Caco-2 (cell line): ENCODE results near the gene XPR1. TPM values are rescaled to one million over a fixed set of nuclear protein-coding genes. Genes with fewer than 3 reads are reported as not detected.

Source experiments
- BruUV-seq: library from RNA; stranded (reverse); fragments of 400-500 nt; replicated peaks from 2 replicates; lab custom pipeline; 2021; lab: Mats Ljungman, UMichigan
- CTCF ChIA-PET: fragments of 300-600 bp; sonication (Branson Sonifier 250); formaldehyde crosslinking; loops from one replicate; lab custom pipeline; 2022; ENCODE audit warnings: antibody characterized with exemption; lab: Charles Lee
- POLR2A ChIA-PET: fragments of 300-600 bp; sonication (Branson Sonifier 250); formaldehyde crosslinking; loops from one replicate; lab custom pipeline; 2022; ENCODE audit warnings: antibody characterized with exemption; lab: Charles Lee
- DNase-seq, 2 experiments: peaks; one replicate each; pipeline versions ENCODE4 v3.0.0 to v3.0.0-alpha.2; 2020 to 2022
- H3K27me3 ChIP-seq: replicated peaks from 2 replicates; pipeline ENCODE4 v1.6.0; 2011; ENCODE audit warnings: low read length; ENCODE audit not compliant: control insufficient read depth, insufficient read depth
- H3K36me3 ChIP-seq: 2 replicates; pipeline ENCODE4 v1.5.1; 2011; ENCODE audit warnings: low read length; ENCODE audit not compliant: control insufficient read depth, insufficient read depth
- H3K4me1 ChIP-seq: fragments of 250-450 bp; sonication (Bioruptor Pico); 2 replicates; pipeline ENCODE4 v1.5.1; 2020; ENCODE audit warnings: mild to moderate bottlenecking
- H3K4me3 ChIP-seq: 2 replicates; pipeline ENCODE4 v1.5.1; 2011; ENCODE audit warnings: low read depth, mild to moderate bottlenecking, control low read depth, low read length
- H3K9me3 ChIP-seq: fragments of 250-450 bp; sonication (Bioruptor Pico); 2 replicates; pipeline ENCODE4 v1.5.1; 2020; ENCODE audit warnings: mild to moderate bottlenecking, moderate library complexity
- H3K27ac Mint-ChIP-seq: one replicate; pipeline ENCODE4 v1.8.0; 2022; ENCODE audit warnings: mixed read lengths; ENCODE audit not compliant: unreplicated experiment
- H3K27me3 Mint-ChIP-seq: one replicate; pipeline ENCODE4 v1.8.0; 2022; ENCODE audit warnings: mixed read lengths; ENCODE audit not compliant: insufficient read depth, unreplicated experiment
- H3K36me3 Mint-ChIP-seq: one replicate; pipeline ENCODE4 v1.8.0; 2022; ENCODE audit warnings: mild to moderate bottlenecking, mixed read lengths; ENCODE audit not compliant: insufficient read depth, unreplicated experiment
- H3K4me1 Mint-ChIP-seq: one replicate; pipeline ENCODE4 v1.8.0; 2022; ENCODE audit warnings: low read depth, mixed read lengths; ENCODE audit not compliant: unreplicated experiment
- H3K4me3 Mint-ChIP-seq: one replicate; pipeline ENCODE4 v1.8.0; 2022; ENCODE audit warnings: mild to moderate bottlenecking, moderate library complexity, mixed read lengths; ENCODE audit not compliant: unreplicated experiment
- H3K9me3 Mint-ChIP-seq: one replicate; pipeline ENCODE4 v1.8.0; 2022; ENCODE audit warnings: mixed read lengths; ENCODE audit not compliant: unreplicated experiment
- CTCF ChIP-seq, 2 experiments: fragments of 200-600 bp in 1 of 2; IDR thresholded peaks; 1 replicate in 1 of 2; 2 replicates in 1 of 2; pipeline versions ENCODE4 v1.5.1 to v1.8.0; 2011 to 2022; ENCODE audit warnings: antibody characterized with exemption in 1 of 2, control low read depth in 1 of 2, inconsistent platforms in 1 of 2, low read depth in 1 of 2, low read length in 1 of 2, mild to moderate bottlenecking in 1 of 2, moderate library complexity in 1 of 2; ENCODE audit not compliant: insufficient read depth in 1 of 2, severe bottlenecking in 1 of 2, unreplicated experiment in 1 of 2
- intact Hi-C: fragments of 100-400 bp; cut with micrococcal nuclease; formaldehyde crosslinking; loops from one replicate; pipeline ENCODE4 v1.10.0; 2022; ENCODE audit not compliant: unreplicated experiment
- total RNA-seq: library from RNA; stranded (reverse); gene quantifications from 2 replicates; pipeline ENCODE4 v1.2.3, GENCODE V29; 2022

Gene XPR1
- total RNA-seq, 1 experiment from 2014 or later, result 34.4 TPM

DNA sequence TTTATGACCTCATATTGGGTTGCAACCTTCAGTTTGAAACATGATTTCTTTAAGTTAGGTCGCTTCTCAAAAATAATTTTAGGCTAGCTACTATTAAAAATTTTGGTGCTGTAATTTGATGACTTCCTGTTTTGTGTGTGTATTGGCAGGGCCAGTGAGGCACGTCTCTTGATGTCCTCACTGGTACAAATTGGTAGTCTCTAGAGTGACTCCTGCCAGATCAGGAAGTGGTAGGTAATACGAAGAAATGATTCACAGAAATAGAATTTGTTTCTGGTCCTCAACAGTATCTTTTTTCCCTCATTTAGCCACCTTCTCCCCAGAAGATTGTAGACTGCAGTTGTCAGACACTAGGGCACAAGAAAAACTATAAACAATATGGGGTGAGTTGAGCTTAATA is 160.0 kb downstream of the XPR1 start:
- BruUV-seq, result no TSS peak
- H3K4me3 ChIP-seq, result no peak overlapping the region
- no peak for DNase-seq
- ChIA-PET POLR2A (no interaction called here), CTCF (no interaction called here)
- no peaks in the 10 kb centered on the region for H3K9me3 ChIP-seq
- H3K36me3 ChIP-seq, result no peaks in the 10 kb centered on the region
- Mint-ChIP-seq H3K27ac (no peak overlapping the region), H3K9me3 (no peaks in the 10 kb centered on the region), H3K27me3 (no peaks in the 10 kb centered on the region), H3K36me3 (peaks cover 7% of the 10 kb centered on the region), H3K4me1 (peaks cover 7% of the 10 kb centered on the region), H3K4me3 (no peak overlapping the region)
- H3K4me1 ChIP-seq, result no peaks in the 10 kb centered on the region
- TF ChIP-seq CTCF (IDR thresholded peaks at IDR 0.05; ENCODE audit: insufficient read depth in 1 of 2, low read depth in 1 of 2, low read length in 1 of 2, severe bottlenecking in 1 of 2, unreplicated experiment in 1 of 2), result no peak
- intact Hi-C loops, result no loop called here
- no peaks in the 10 kb centered on the region for H3K27me3 ChIP-seq

DNA sequence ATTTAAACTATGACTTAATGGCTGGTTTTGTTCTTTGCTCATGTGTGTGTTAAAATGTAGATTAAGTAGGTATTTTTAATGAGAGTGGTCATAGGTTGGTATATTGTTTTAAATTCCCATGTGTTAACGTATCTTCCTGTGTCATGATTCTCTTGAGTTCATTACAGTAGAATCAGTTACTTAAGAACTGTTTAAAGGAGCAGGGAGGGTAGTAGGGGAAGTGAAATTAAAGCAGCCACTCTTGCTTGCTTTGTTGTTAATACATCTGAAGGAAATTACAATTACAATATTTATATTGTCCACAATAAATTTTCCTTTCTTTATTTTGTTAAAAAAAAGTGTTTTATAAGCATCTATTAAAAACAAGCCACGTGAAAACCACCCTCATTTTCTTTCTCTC is 161.6 kb downstream of the XPR1 start:
- H3K36me3 ChIP-seq, result no peaks in the 10 kb centered on the region
- ChIA-PET POLR2A (no interaction called here), CTCF (no interaction called here)
- Mint-ChIP-seq H3K4me1 (peaks cover 7% of the 10 kb centered on the region), H3K4me3 (no peak overlapping the region), H3K27me3 (no peaks in the 10 kb centered on the region), H3K36me3 (peaks cover 7% of the 10 kb centered on the region), H3K9me3 (no peaks in the 10 kb centered on the region), H3K27ac (no peak overlapping the region)
- H3K4me1 ChIP-seq, result no peaks in the 10 kb centered on the region
- DNase-seq, result no peak
- intact Hi-C loops, result no loop called here
- TF ChIP-seq CTCF (IDR thresholded peaks at IDR 0.05; ENCODE audit: insufficient read depth in 1 of 2, low read depth in 1 of 2, low read length in 1 of 2, severe bottlenecking in 1 of 2, unreplicated experiment in 1 of 2), result no peak
- BruUV-seq, result no TSS peak
- no peaks in the 10 kb centered on the region for H3K27me3 ChIP-seq
- no peaks in the 10 kb centered on the region for H3K9me3 ChIP-seq
- no peak overlapping the region for H3K4me3 ChIP-seq

GRCh38 chr1:180796897-180797640 is 165.2 kb downstream of the XPR1 start:
- ChIA-PET POLR2A (no interaction called here), CTCF (no interaction called here)
- H3K4me1 ChIP-seq, result no peaks in the 10 kb centered on the region
- no TSS peak for BruUV-seq
- Mint-ChIP-seq H3K4me3 (no peak overlapping the region), H3K27ac (no peak overlapping the region), H3K27me3 (no peaks in the 10 kb centered on the region), H3K9me3 (no peaks in the 10 kb centered on the region), H3K36me3 (no peaks in the 10 kb centered on the region), H3K4me1 (peaks cover 7% of the 10 kb centered on the region)
- H3K4me3 ChIP-seq, result no peak overlapping the region
- no peak for DNase-seq
- intact Hi-C loops, result no loop called here
- H3K36me3 ChIP-seq, result no peaks in the 10 kb centered on the region; the same call in 1 of the 2 replicates
- H3K9me3 ChIP-seq, result no peaks in the 10 kb centered on the region
- no peaks in the 10 kb centered on the region for H3K27me3 ChIP-seq
- TF ChIP-seq CTCF (IDR thresholded peaks at IDR 0.05; ENCODE audit: insufficient read depth in 1 of 2, low read depth in 1 of 2, low read length in 1 of 2, severe bottlenecking in 1 of 2, unreplicated experiment in 1 of 2), result no peak
